MCF 10A (cell line): ENCODE measurements around the gene HNMT. TPM values are rescaled to one million over a fixed set of nuclear protein-coding genes. Genes with fewer than 3 reads are reported as not detected.
"Not testable (repeated sequence)": the region's sequence is repeated elsewhere in the genome, so short reads cannot be mapped to it uniquely, and the experiment has no call there.

Experiments
- BruUV-seq: library from RNA; stranded (reverse); fragments of 400-500 nt; replicated peaks from 2 replicates; lab custom pipeline; 2021; lab: Mats Ljungman, UMichigan
- CTCF ChIA-PET: fragments of 300-600 bp; sonication (Branson Sonifier 250); formaldehyde crosslinking; extraction: SDS; loops from one replicate; lab custom pipeline; 2021; ENCODE audit warnings: antibody characterized with exemption, inconsistent platforms; lab: Yijun Ruan, JAX
- POLR2A ChIA-PET: fragments of 300-600, 350-650 bp; sonication (Branson Sonifier 250); formaldehyde crosslinking; extraction: SDS; loops from one replicate; lab custom pipeline; 2020; ENCODE audit warnings: antibody characterized with exemption, inconsistent platforms; lab: Yijun Ruan, JAX
- DNase-seq: peaks from one replicate; pipeline ENCODE4 v3.0.0-alpha.2; 2018; ENCODE audit not compliant: unreplicated experiment
- H3K27ac Mint-ChIP-seq: one replicate; pipeline ENCODE4 v1.8.0; 2022; ENCODE audit warnings: mild to moderate bottlenecking, low read depth, mixed read lengths; ENCODE audit not compliant: unreplicated experiment
- H3K27me3 Mint-ChIP-seq: one replicate; pipeline ENCODE4 v1.8.0; 2022; ENCODE audit warnings: mixed read lengths; ENCODE audit not compliant: insufficient read depth, unreplicated experiment
- H3K36me3 Mint-ChIP-seq: one replicate; pipeline ENCODE4 v1.8.0; 2022; ENCODE audit warnings: mild to moderate bottlenecking, moderate library complexity, mixed read lengths; ENCODE audit not compliant: insufficient read depth, unreplicated experiment
- H3K4me1 Mint-ChIP-seq: one replicate; pipeline ENCODE4 v1.8.0; 2022; ENCODE audit warnings: mixed read lengths; ENCODE audit not compliant: insufficient read depth, unreplicated experiment
- H3K4me3 Mint-ChIP-seq: one replicate; pipeline ENCODE4 v1.8.0; 2022; ENCODE audit warnings: mild to moderate bottlenecking, moderate library complexity, mixed read lengths; ENCODE audit not compliant: unreplicated experiment
- H3K9me3 Mint-ChIP-seq: one replicate; pipeline ENCODE4 v1.8.0; 2022; ENCODE audit warnings: mixed read lengths; ENCODE audit not compliant: unreplicated experiment
- CTCF ChIP-seq: fragments of 200-600 bp; IDR thresholded peaks from one replicate; pipeline ENCODE4 v1.8.0; 2022; ENCODE audit warnings: antibody characterized with exemption, mild to moderate bottlenecking; ENCODE audit not compliant: unreplicated experiment
- intact Hi-C: fragments of 100-400 bp; cut with micrococcal nuclease; formaldehyde crosslinking; loops from 2 replicates; pipeline ENCODE4 v1.14.1; 2022
- total RNA-seq: library from RNA; stranded (reverse); gene quantifications from 2 replicates; pipeline ENCODE4 v1.2.3, GENCODE V29; 2022

HNMT gene
- total RNA-seq, 1 experiment from 2014 or later, result 0.28 TPM

- no peak overlapping the region for H3K4me3 Mint-ChIP-seq
- H3K36me3 Mint-ChIP-seq, result no peaks in the 10 kb centered on the region
- TF ChIP-seq CTCF, result no peak
- intact Hi-C loops, result no loop called here
- no peaks in the 10 kb centered on the region for H3K4me1 Mint-ChIP-seq
- ChIA-PET POLR2A (no interaction called here), CTCF (no interaction called here)
- no peak overlapping the region for H3K27ac Mint-ChIP-seq
- no peaks in the 10 kb centered on the region for H3K9me3 Mint-ChIP-seq
- BruUV-seq, result no TSS peak
- no peak for DNase-seq
- H3K27me3 Mint-ChIP-seq, result no peaks in the 10 kb centered on the region
Measured at GRCh38 chr2:137987011-137987410, 22.7 kb downstream of the HNMT start.

GRCh38 chr2:137991078-137991477, 26.8 kb downstream of the HNMT start:
- POLR2A ChIA-PET, result no interaction called here
- BruUV-seq, result no TSS peak
- CTCF ChIA-PET, result interaction anchor here (0.6 kb wide), 1 partner anchor 153 kb away, joined by 5 read pairs; no protein-coding TSS in a partner anchor
- peaks cover 17% of the 10 kb centered on the region for H3K9me3 Mint-ChIP-seq
- no peaks in the 10 kb centered on the region for H3K4me1 Mint-ChIP-seq
- H3K27ac Mint-ChIP-seq, result no peak overlapping the region
- no peaks in the 10 kb centered on the region for H3K36me3 Mint-ChIP-seq
- TF ChIP-seq CTCF, result no peak
- no peaks in the 10 kb centered on the region for H3K27me3 Mint-ChIP-seq
- no peak for DNase-seq
- no peak overlapping the region for H3K4me3 Mint-ChIP-seq
- intact Hi-C loops, result no loop called here

GRCh38 chr2:137992039-137992646, 27.9 kb downstream of the HNMT start:
- no TSS peak for BruUV-seq
- Mint-ChIP-seq H3K4me3 (no peak overlapping the region), H3K4me1 (no peaks in the 10 kb centered on the region), H3K36me3 (no peaks in the 10 kb centered on the region), H3K27me3 (no peaks in the 10 kb centered on the region), H3K9me3 (peaks cover 17% of the 10 kb centered on the region), H3K27ac (no peak overlapping the region)
- no peak for DNase-seq
- no peak for TF ChIP-seq CTCF
- ChIA-PET POLR2A (no interaction called here), CTCF (no interaction called here)
- intact Hi-C loops, result no loop called here

GRCh38 chr2:137993715-137994476, 29.6 kb downstream of the HNMT start:
- H3K4me1 Mint-ChIP-seq, POLR2A ChIA-PET, H3K36me3 Mint-ChIP-seq, BruUV-seq, H3K27me3 Mint-ChIP-seq, intact Hi-C loops, DNase-seq, H3K27ac Mint-ChIP-seq, H3K4me3 Mint-ChIP-seq: not testable (repeated sequence)
- CTCF ChIA-PET, result interaction anchor here (0.9 to 1.4 kb wide), 2 partner anchors 13 kb away, joined by 3 read pairs; no protein-coding TSS in a partner anchor
- H3K9me3 Mint-ChIP-seq, result peaks cover 17% of the 10 kb centered on the region

- H3K4me3 Mint-ChIP-seq, H3K36me3 Mint-ChIP-seq, CTCF ChIA-PET, POLR2A ChIA-PET, DNase-seq, H3K4me1 Mint-ChIP-seq, BruUV-seq, H3K27me3 Mint-ChIP-seq, intact Hi-C loops, H3K27ac Mint-ChIP-seq: not testable (repeated sequence)
- peaks cover 17% of the 10 kb centered on the region for H3K9me3 Mint-ChIP-seq
Measured at GRCh38 chr2:137995368-137995767, 31.1 kb downstream of the HNMT start.

GRCh38 chr2:137996158-137996557, 31.9 kb downstream of the HNMT start:
- H3K27ac Mint-ChIP-seq, POLR2A ChIA-PET, H3K4me3 Mint-ChIP-seq, BruUV-seq, H3K27me3 Mint-ChIP-seq, H3K4me1 Mint-ChIP-seq, intact Hi-C loops, CTCF ChIA-PET, H3K36me3 Mint-ChIP-seq, DNase-seq: not testable (repeated sequence)
- peaks cover 17% of the 10 kb centered on the region for H3K9me3 Mint-ChIP-seq
